Measurements from ENCODE around the gene ING4. TPM values are rescaled to one million over a fixed set of nuclear protein-coding genes. Genes with fewer than 3 reads are reported as not detected.

Gene ING4
- total and polyA plus RNA-seq, 2 of the 13 experiments (the other 11 are each of a cell fraction or from before 2014, with no cell fraction given) = 14.4 to 32.4 TPM

- no peak for TF ChIP-seq ZNF691 (CRISPR knock-in tag; IDR thresholded peaks at IDR 0.05; ENCODE audit: borderline replicate concordance, low read depth)
- no peak for TF ChIP-seq CBX1 (IDR thresholded peaks at IDR 0.05; ENCODE audit: low read depth)
- no peak for TF ChIP-seq TMF1 (CRISPR knock-in tag; IDR thresholded peaks at IDR 0.05; ENCODE audit: low read depth)
- TF ChIP-seq STAG1 (CRISPR knock-in tag; IDR thresholded peaks at IDR 0.05) = peak; percentile 45
- no peak for TF ChIP-seq ELF3 (CRISPR knock-in tag; IDR thresholded peaks at IDR 0.05)
- TF ChIP-seq ZNF83 (CRISPR knock-in tag; IDR thresholded peaks at IDR 0.05; ENCODE audit: borderline replicate concordance) = no peak
- no peak for TF ChIP-seq BRCA1 (CRISPR knock-in tag; IDR thresholded peaks at IDR 0.05)
- TF ChIP-seq DBP (CRISPR knock-in tag; IDR thresholded peaks at IDR 0.05; ENCODE audit: not compliant biosample characterization) = no peak
- TF ChIP-seq ATF6 (CRISPR knock-in tag; conservative IDR thresholded peaks at IDR 0.05) = no peak
- no peak for TF ChIP-seq MIXL1 (CRISPR knock-in tag; IDR thresholded peaks at IDR 0.05)
- no peak for TF ChIP-seq NBN (conservative IDR thresholded peaks at IDR 0.05)
- TF ChIP-seq CEBPG (CRISPR knock-in tag; IDR thresholded peaks at IDR 0.05) = peak; percentile 40; the same call in 1 of the 2 replicates
- no peak for TF ChIP-seq HMGXB3 (CRISPR knock-in tag; IDR thresholded peaks at IDR 0.05; ENCODE audit: borderline replicate concordance)
These were observed 21.7 kb upstream of the ING4 start (continued) for GRCh38 chr12:6684609-6685008.
